ENCODE results near the gene ZNF101. TPM values are rescaled to one million over a fixed set of nuclear protein-coding genes. Genes with fewer than 3 reads are reported as not detected.

Gene ZNF101
- total RNA-seq, 4 donors from 2014 or later, result 3.0 to 9.1 (median 6.3) TPM

GRCh38 chr19:19633711-19634515 lies 34.7 kb upstream of the ZNF101 start:
- no peak for DNase-seq (ENCODE audit: low spot score)
- ATAC-seq (ENCODE audit: low FRiP score), result no peak
- TF ChIP-seq, protein P1, sequence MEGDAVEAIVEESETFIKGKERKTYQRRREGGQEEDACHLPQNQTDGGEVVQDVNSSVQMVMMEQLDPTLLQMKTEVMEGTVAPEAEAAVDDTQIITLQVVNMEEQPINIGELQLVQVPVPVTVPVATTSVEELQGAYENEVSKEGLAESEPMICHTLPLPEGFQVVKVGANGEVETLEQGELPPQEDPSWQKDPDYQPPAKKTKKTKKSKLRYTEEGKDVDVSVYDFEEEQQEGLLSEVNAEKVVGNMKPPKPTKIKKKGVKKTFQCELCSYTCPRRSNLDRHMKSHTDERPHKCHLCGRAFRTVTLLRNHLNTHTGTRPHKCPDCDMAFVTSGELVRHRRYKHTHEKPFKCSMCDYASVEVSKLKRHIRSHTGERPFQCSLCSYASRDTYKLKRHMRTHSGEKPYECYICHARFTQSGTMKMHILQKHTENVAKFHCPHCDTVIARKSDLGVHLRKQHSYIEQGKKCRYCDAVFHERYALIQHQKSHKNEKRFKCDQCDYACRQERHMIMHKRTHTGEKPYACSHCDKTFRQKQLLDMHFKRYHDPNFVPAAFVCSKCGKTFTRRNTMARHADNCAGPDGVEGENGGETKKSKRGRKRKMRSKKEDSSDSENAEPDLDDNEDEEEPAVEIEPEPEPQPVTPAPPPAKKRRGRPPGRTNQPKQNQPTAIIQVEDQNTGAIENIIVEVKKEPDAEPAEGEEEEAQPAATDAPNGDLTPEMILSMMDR (IDR thresholded peaks at IDR 0.05), result no peak

DNA sequence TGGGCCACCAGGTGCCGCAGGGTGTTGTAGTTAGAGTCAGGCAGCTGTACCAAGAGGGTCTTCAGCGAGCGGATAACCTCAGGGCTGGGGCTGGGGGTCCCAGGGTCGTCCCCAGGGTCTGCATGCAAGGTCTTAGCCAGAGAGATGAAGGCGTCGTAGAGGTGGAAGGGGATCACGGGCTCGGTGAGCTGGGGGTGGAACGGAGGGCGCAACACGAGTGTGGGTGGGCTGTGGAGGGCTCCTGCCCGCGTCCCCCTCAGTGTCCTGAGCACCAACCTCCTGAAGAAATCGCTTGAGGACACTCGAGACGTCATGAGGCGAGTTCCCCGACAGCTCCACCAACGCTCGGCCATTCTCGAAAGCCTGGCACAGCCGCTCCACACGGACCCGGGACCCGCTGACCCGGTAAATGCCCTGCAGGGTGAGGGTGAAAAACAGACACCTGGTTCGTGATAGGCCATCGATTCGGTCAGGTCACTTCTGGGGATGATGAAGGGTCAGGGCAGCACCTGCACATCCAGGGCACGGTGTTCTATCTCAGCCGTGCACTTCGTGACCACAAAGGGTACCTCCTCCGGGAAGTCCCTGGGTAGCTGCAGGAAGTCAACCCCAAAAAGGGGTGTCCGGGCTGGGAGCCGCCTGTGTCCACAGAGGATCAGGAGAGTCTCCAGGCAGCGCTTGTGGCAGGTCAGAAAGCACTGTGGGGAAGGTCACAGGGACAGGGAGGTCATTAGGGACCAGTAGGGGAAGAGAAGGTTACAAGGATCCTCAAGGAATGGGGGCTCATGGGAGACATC lies 33.9 kb upstream of the ZNF101 start:
- no peak for ATAC-seq (ENCODE audit: low FRiP score)
- TF ChIP-seq, protein P1 (IDR thresholded peaks at IDR 0.05), result no peak
- DNase-seq (ENCODE audit: low spot score), result no peak

- TF ChIP-seq, protein P1 (IDR thresholded peaks at IDR 0.05), result no peak
- no peak for ATAC-seq (ENCODE audit: low FRiP score)
- DNase-seq (ENCODE audit: low spot score), result no peak
Observed at GRCh38 chr19:19635313-19635702, 33.3 kb upstream of the ZNF101 start.

DNA sequence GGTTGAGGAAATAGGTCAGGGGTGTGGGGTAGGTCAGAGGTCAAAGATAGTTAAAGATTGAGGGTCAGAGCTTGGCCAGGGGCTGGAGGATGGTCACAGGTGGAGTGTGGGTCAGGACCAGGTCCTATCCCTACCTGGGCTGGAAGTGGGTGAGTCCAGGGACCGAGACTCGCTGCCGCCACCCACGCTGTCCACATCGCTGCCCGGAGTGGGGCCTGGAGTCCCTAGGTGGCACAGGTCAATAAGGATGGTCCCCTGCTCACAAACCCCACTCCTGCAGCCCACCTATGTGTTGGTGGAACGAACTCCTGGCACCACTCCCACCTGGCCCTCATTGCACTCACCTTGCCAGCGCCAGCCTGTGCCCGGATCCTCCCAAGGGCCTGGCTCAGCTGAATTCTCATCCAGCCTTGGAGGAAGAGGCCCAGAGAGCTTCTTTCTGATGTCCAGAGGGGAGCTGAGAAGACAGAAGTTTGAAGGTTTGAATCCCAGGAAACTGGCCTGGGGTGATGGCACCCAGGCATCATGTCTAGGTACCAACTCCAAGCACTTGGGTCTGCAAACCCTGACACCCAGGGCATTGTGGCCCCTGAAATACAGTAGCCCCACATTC lies 32.0 kb upstream of the ZNF101 start:
- no peak for DNase-seq (ENCODE audit: low spot score)

GRCh38 chr19:19637186-19637522 lies 31.5 kb upstream of the ZNF101 start:
- no peak for DNase-seq (ENCODE audit: low spot score)
- TF ChIP-seq, protein P1 (IDR thresholded peaks at IDR 0.05), result no peak
- no peak for ATAC-seq (ENCODE audit: low FRiP score)

More for the DNA sequence above, 32.0 kb upstream of the ZNF101 start:
- ATAC-seq (ENCODE audit: low FRiP score), result no peak
- TF ChIP-seq, protein P1 (IDR thresholded peaks at IDR 0.05), result no peak

- DNase-seq (ENCODE audit: low spot score) (no peak), ATAC-seq (ENCODE audit: low FRiP score) (no peak)
- TF ChIP-seq, protein P1 (IDR thresholded peaks at IDR 0.05), result no peak
Observed at GRCh38 chr19:19637523-19638251, 31.0 kb upstream of the ZNF101 start.

All from omental fat pad (tissue), 4 donors.